Hippocampal formation (tissue), 2 donors: ENCODE results near the gene TTR.

Experiments used
- DNase-seq, 2 donors: peaks; one replicate each; lab custom pipeline; 2025; lab: John Stamatoyannopoulos, UW

TTR gene

GRCh38 chr18:31591628-31592027 is at the start of gene TTR:
Gene TTR, plus strand, starts transcription at chr18:31591877. Its CDS starts 26 bp downstream, at chr18:31591903.
- no peak for DNase-seq

- no peak for DNase-seq
These were observed 45.2 kb upstream of the TTR start for GRCh38 chr18:31546476-31546875.

- DNase-seq: no peak
These were observed 42.8 kb upstream of the TTR start for GRCh38 chr18:31548853-31549252.

- no peak for DNase-seq
These were observed 42.3 kb upstream of the TTR start for GRCh38 chr18:31549416-31549815.

- DNase-seq: no peak
These were observed 39.8 kb upstream of the TTR start for GRCh38 chr18:31551883-31552282.

GRCh38 chr18:31553800-31554199 is 37.9 kb upstream of the TTR start:
- DNase-seq: no peak

GRCh38 chr18:31554776-31555175 is 36.9 kb upstream of the TTR start:
- DNase-seq: no peak

- DNase-seq: peak; percentile 26 to 52
These were observed 35.5 kb upstream of the TTR start for GRCh38 chr18:31555971-31556747.

- no peak for DNase-seq
These were observed 34.2 kb upstream of the TTR start for GRCh38 chr18:31557446-31557845.

- DNase-seq: no peak
These were observed 33.1 kb upstream of the TTR start for GRCh38 chr18:31558567-31558966.

GRCh38 chr18:31562726-31563125 is 29.0 kb upstream of the TTR start:
- no peak for DNase-seq

GRCh38 chr18:31563778-31564177 is 27.9 kb upstream of the TTR start:
- no peak for DNase-seq

GRCh38 chr18:31565345-31565744 is 26.3 kb upstream of the TTR start:
- no peak for DNase-seq

GRCh38 chr18:31565782-31566512 is 25.7 kb upstream of the TTR start:
- DNase-seq: no peak

- no peak for DNase-seq
These were observed 24.9 kb upstream of the TTR start for GRCh38 chr18:31566576-31567306.

GRCh38 chr18:31572368-31572767 is 19.3 kb upstream of the TTR start:
- DNase-seq: no peak

GRCh38 chr18:31573051-31573450 is 18.6 kb upstream of the TTR start:
- no peak for DNase-seq

- no peak for DNase-seq
These were observed 17.3 kb upstream of the TTR start for GRCh38 chr18:31574359-31574758.

GRCh38 chr18:31575515-31576257 is 16.0 kb upstream of the TTR start:
- DNase-seq: no peak

GRCh38 chr18:31576670-31577069 is 15.0 kb upstream of the TTR start:
- DNase-seq: no peak

- no peak for DNase-seq
These were observed 14.5 kb upstream of the TTR start for GRCh38 chr18:31577195-31577594.

GRCh38 chr18:31578126-31578525 is 13.6 kb upstream of the TTR start:
- DNase-seq: no peak
